HG03135 (cell line): Measurements from ENCODE around the gene PLEKHG2.

Source experiments
- ATAC-seq: cut with Tn5 transposase; IDR thresholded peaks from one replicate; pipeline ENCODE4 v1.9.1; 2021; ENCODE audit warnings: mild to moderate bottlenecking, moderate library complexity; ENCODE audit not compliant: unreplicated experiment

PLEKHG2 gene

GRCh38 chr19:39420769-39421168, 8.3 kb downstream of the PLEKHG2 start:
- no peak for ATAC-seq

- ATAC-seq, result no peak
Measured at GRCh38 chr19:39422020-39422419, 9.6 kb downstream of the PLEKHG2 start.

- no peak for ATAC-seq
Measured at GRCh38 chr19:39423258-39424086, 11.0 kb downstream of the PLEKHG2 start.

- ATAC-seq, result no peak
Measured at GRCh38 chr19:39424934-39425333, 12.5 kb downstream of the PLEKHG2 start.

- ATAC-seq, result no peak
Measured at GRCh38 chr19:39425744-39426143, 13.3 kb downstream of the PLEKHG2 start.

GRCh38 chr19:39426170-39426569, 13.7 kb downstream of the PLEKHG2 start:
- ATAC-seq, result no peak

- no peak for ATAC-seq
Measured at GRCh38 chr19:39427707-39428106, 15.2 kb downstream of the PLEKHG2 start.

- ATAC-seq, result no peak
Measured at GRCh38 chr19:39428283-39429112, 16.0 kb downstream of the PLEKHG2 start.

- no peak for ATAC-seq
Measured at GRCh38 chr19:39430675-39431593, 18.5 kb downstream of the PLEKHG2 start.

GRCh38 chr19:39432677-39433025, 20.2 kb downstream of the PLEKHG2 start:
- ATAC-seq, result no peak

- ATAC-seq, result no peak
Measured at GRCh38 chr19:39433480-39434079, 21.1 kb downstream of the PLEKHG2 start.

- ATAC-seq, result no peak
Measured at GRCh38 chr19:39434123-39435076, 21.9 kb downstream of the PLEKHG2 start.

GRCh38 chr19:39435499-39436349, 23.3 kb downstream of the PLEKHG2 start, which contains the start of gene RPS16:
TSS of gene RPS16 (minus strand) at chr19:39435949. CDS start at chr19:39435895, 54 bp downstream.
- peak; percentile 79 for ATAC-seq

GRCh38 chr19:39436350-39436716, 23.9 kb downstream of the PLEKHG2 start:
- ATAC-seq, result no peak

GRCh38 chr19:39438270-39438934, 25.9 kb downstream of the PLEKHG2 start:
- no peak for ATAC-seq

- ATAC-seq, result no peak
Measured at GRCh38 chr19:39444598-39445195, 32.2 kb downstream of the PLEKHG2 start.
